NCI-H2081 treated with DMSO at 0.1 percent for 48 hours (cell line): ENCODE results near the gene SPATS2.
"Not testable (repeated sequence)": the region's sequence is repeated elsewhere in the genome, so short reads cannot be mapped to it uniquely, and the experiment has no call there.

Source experiments
- DNase-seq: peaks from one replicate; lab custom pipeline; 2025; lab: John Stamatoyannopoulos, UW

The SPATS2 gene

GRCh38 chr12:49367381-49368239, at the start of gene SPATS2:
Gene SPATS2 (plus strand): TSS chr12:49367462. CDS start chr12:49461013, 93,551 bp downstream.
- no peak for DNase-seq

GRCh38 chr12:49320411-49321103, 46.7 kb upstream of the SPATS2 start:
- DNase-seq, result not testable (repeated sequence)

GRCh38 chr12:49322367-49322707, 44.9 kb upstream of the SPATS2 start:
- DNase-seq, result no peak

- DNase-seq, result peak; percentile 96
These were observed 44.3 kb upstream of the SPATS2 start, which contains the start of gene TROAP for GRCh38 chr12:49322708-49323523. Gene TROAP (plus strand): TSS chr12:49323255. CDS start chr12:49323609, 354 bp downstream.

- no peak for DNase-seq
These were observed 43.7 kb upstream of the SPATS2 start for GRCh38 chr12:49323524-49324097.

GRCh38 chr12:49325606-49326005, 41.7 kb upstream of the SPATS2 start:
- DNase-seq, result no peak

GRCh38 chr12:49327368-49327767, 39.9 kb upstream of the SPATS2 start:
- no peak for DNase-seq

GRCh38 chr12:49327887-49328286, 39.4 kb upstream of the SPATS2 start:
- DNase-seq, result no peak

- no peak for DNase-seq
These were observed 38.4 kb upstream of the SPATS2 start for GRCh38 chr12:49328816-49329215.

GRCh38 chr12:49330032-49330619, 37.1 kb upstream of the SPATS2 start:
- no peak for DNase-seq

- DNase-seq, result no peak
These were observed 36.5 kb upstream of the SPATS2 start for GRCh38 chr12:49330631-49331379.

- DNase-seq, result no peak
These were observed 35.7 kb upstream of the SPATS2 start for GRCh38 chr12:49331380-49332222.

- DNase-seq, result no peak
These were observed 34.8 kb upstream of the SPATS2 start for GRCh38 chr12:49332441-49332861.

GRCh38 chr12:49332891-49333371, 34.3 kb upstream of the SPATS2 start:
- DNase-seq, result no peak

GRCh38 chr12:49333778-49334177, 33.5 kb upstream of the SPATS2 start:
- DNase-seq, result not testable (repeated sequence)

GRCh38 chr12:49334226-49334625, 33.0 kb upstream of the SPATS2 start:
- no peak for DNase-seq

GRCh38 chr12:49334681-49335080, 32.6 kb upstream of the SPATS2 start:
- DNase-seq, result no peak

GRCh38 chr12:49335118-49335954, 31.9 kb upstream of the SPATS2 start:
- DNase-seq, result no peak
